ENCODE results near the gene PEDS1. TPM values are rescaled to one million over a fixed set of nuclear protein-coding genes. Genes with fewer than 3 reads are reported as not detected.
A peak's percentile ranks its signal among the peaks of the same experiment; 100 is the strongest.

PEDS1 gene
- total and polyA plus RNA-seq, 2 of the 13 experiments (the other 11 are each of a cell fraction or from before 2014, with no cell fraction given), result 30.5 to 93.9 TPM

- in situ Hi-C loops (cut with HindIII; ENCODE audit: extremely low pct_ligation_motif_present, low pct_unique_long_range_greater_than_20kb), result no loop called here
- H3K27ac ChIP-seq (ENCODE audit: extremely low read length, insufficient read depth, low read length), result peak overlapping the region; percentile 33
- ChIA-PET POLR2A (interaction anchor here (0.6 to 2.0 kb wide), 7 partner anchors 9 to 33 kb away, joined by 3 to 19 read pairs (median 3); partner anchors contain the start of gene PEDS1), CTCF (ENCODE audit: low intra/inter-chr PET ratio, low total read pairs) (interaction anchor here (1.3 to 1.7 kb wide), 3 partner anchors 18 to 159 kb away, joined by 3 to 10 read pairs (median 7); no protein-coding TSS in a partner anchor)
- no peaks in the 10 kb centered on the region for H3K9me3 ChIP-seq (ENCODE audit: low read length)
- DNase-seq (ENCODE audit: low spot score), result peak; percentile 73
- no TSS peak for BruUV-seq (replicated peaks)
- peaks cover 3% of the 10 kb centered on the region; the same call in 1 of the 2 replicates for H4K20me1 ChIP-seq (ENCODE audit: insufficient read depth, low read length)
- peaks cover 40% of the 10 kb centered on the region for H3K4me1 ChIP-seq (ENCODE audit: insufficient read depth, low read length)
- peak; percentile 30 for FAIRE-seq
- H3K4me3 ChIP-seq (replicated peaks in 1 of 3; ENCODE audit: insufficient read depth in 1 of 3, low read depth in 2 of 3, low read length in 3 of 3), result peak overlapping the region in 1 of 3 experiments; percentile 25; a peak in 1 of 6 replicates
- H3K4me2 ChIP-seq (ENCODE audit: low read depth, low read length), result peak overlapping the region; percentile 13
- intact Hi-C loops (cut with micrococcal nuclease; ENCODE audit: unreplicated experiment), result loop anchor here (2.0 kb wide), 1 partner anchor 28 kb away; no protein-coding TSS in a partner anchor
- H3K9ac ChIP-seq (ENCODE audit: insufficient read depth, low read depth, low read length), result peak overlapping the region; percentile 22; the same call in 1 of the 2 replicates
- H2AFZ ChIP-seq (ENCODE audit: low read length), result no peak overlapping the region
- 67% methylated on average over 28 of the region's 29 CpGs for WGBS (ENCODE audit: low lambda C conversion rate)
- peak; percentile 68 for ATAC-seq
- peaks cover 40 to 65% of the 10 kb centered on the region in 2 experiments for H3K36me3 ChIP-seq (replicated peaks in 1 of 2; ENCODE audit: control insufficient read depth in 1 of 2, insufficient read depth in 2 of 2, low read length in 2 of 2)
- H3K79me2 ChIP-seq (ENCODE audit: insufficient read depth, low read length), result peaks cover 14% of the 10 kb centered on the region
- no peaks in the 10 kb centered on the region for H3K27me3 ChIP-seq (ENCODE audit: control insufficient read depth in 1 of 2, insufficient read depth in 2 of 2, low read length in 2 of 2)
- TF ChIP-seq ZKSCAN1 (IDR thresholded peaks at IDR 0.05; ENCODE audit: low read length) (no peak), ETS1 (CRISPR knock-in tag; IDR thresholded peaks at IDR 0.05) (no peak), ETV6 (CRISPR knock-in tag; conservative IDR thresholded peaks at IDR 0.05) (0 out of 2 replicates have a peak, but pooled peaks have one; percentile 45), ZFP1 (CRISPR knock-in tag; IDR thresholded peaks at IDR 0.05) (no peak), ZNF883 (CRISPR knock-in tag; IDR thresholded peaks at IDR 0.05; ENCODE audit: not compliant biosample characterization) (no peak), ATF1 (CRISPR knock-in tag; IDR thresholded peaks at IDR 0.05) (no peak), FOXJ3 (CRISPR knock-in tag; IDR thresholded peaks at IDR 0.05; ENCODE audit: borderline replicate concordance) (no peak), KDM5B (CRISPR knock-in tag; IDR thresholded peaks at IDR 0.05; ENCODE audit: borderline replicate concordance) (0 out of 2 replicates have a peak, but pooled peaks have one; percentile 13), THAP11 (CRISPR knock-in tag; IDR thresholded peaks at IDR 0.05) (no peak), TCF7 (IDR thresholded peaks at IDR 0.05; ENCODE audit: low read depth) (no peak), ZNF850 (CRISPR knock-in tag; conservative IDR thresholded peaks at IDR 0.05) (no peak), ZFP90 (CRISPR knock-in tag; IDR thresholded peaks at IDR 0.05; ENCODE audit: borderline replicate concordance) (no peak), ZNF260 (CRISPR knock-in tag; IDR thresholded peaks at IDR 0.05; ENCODE audit: borderline replicate concordance, low read depth) (no peak), FLYWCH1 (CRISPR knock-in tag; IDR thresholded peaks at IDR 0.05) (no peak), SMAD9 (CRISPR knock-in tag; IDR thresholded peaks at IDR 0.05) (no peak), HNRNPL (IDR thresholded peaks at IDR 0.05; ENCODE audit: low read depth, low read length) (peak; percentile 99), HNRNPUL1 (IDR thresholded peaks at IDR 0.05; ENCODE audit: low read depth, low read length) (no peak), ZNF335 (CRISPR knock-in tag; IDR thresholded peaks at IDR 0.05) (no peak), ZNF879 (CRISPR knock-in tag; IDR thresholded peaks at IDR 0.05) (no peak), ZNF160 (CRISPR knock-in tag; IDR thresholded peaks at IDR 0.05) (no peak), ZNF674 (CRISPR knock-in tag; IDR thresholded peaks at IDR 0.05; ENCODE audit: low read depth) (no peak)
- TF ChIP-seq, protein P1, sequence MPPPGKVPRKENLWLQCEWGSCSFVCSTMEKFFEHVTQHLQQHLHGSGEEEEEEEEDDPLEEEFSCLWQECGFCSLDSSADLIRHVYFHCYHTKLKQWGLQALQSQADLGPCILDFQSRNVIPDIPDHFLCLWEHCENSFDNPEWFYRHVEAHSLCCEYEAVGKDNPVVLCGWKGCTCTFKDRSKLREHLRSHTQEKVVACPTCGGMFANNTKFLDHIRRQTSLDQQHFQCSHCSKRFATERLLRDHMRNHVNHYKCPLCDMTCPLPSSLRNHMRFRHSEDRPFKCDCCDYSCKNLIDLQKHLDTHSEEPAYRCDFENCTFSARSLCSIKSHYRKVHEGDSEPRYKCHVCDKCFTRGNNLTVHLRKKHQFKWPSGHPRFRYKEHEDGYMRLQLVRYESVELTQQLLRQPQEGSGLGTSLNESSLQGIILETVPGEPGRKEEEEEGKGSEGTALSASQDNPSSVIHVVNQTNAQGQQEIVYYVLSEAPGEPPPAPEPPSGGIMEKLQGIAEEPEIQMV (CRISPR knock-in tag; IDR thresholded peaks at IDR 0.05; ENCODE audit: low read depth), result no peak
Observed at GRCh38 chr20:50138479-50139393, 14.8 kb downstream of the PEDS1 start.

Data from HepG2 (cell line).